ENCODE results near the gene TMEM176B.

The TMEM176B gene

DNA sequence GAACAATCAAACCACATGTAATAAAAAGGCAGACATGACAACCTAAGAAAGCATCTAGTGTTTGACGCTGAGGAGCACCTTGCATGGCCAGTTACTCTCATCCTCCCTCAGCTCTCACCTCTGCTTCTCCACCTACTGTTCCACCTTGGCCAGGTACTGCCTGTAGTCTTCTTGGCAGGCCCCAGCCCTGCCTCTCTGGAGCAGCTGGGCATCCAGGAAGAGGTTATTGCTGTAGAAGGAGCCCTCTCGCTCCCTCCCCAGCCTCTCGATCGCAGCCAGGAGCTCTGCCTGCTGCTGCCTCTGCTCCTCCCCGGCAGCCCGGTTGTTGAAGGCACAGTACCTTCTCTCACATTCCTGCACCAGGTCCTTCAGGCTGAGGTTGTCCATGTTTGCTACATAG, 53.2 kb downstream of the TMEM176B start:
- DNase-seq = no peak

DNA sequence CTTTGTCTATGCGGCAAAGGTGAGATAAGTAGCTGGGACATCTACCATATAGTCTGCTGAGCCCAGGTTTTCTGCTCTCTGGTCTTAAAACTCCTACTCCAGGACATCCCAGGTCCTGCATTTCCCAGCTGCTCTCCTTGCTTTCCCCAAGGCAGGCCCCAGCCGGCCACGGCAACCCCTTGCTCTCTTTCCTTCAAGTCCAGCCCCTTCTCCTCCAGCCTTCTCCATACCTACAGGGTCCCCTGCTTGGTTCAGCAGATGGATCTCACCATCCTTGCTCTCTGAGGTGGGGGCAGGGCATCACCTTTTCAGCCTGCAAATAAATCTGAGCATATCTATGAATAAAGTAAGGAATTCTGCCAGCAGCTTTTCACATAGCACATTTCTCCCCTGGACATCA, 54.3 kb downstream of the TMEM176B start:
- DNase-seq = no peak

DNA sequence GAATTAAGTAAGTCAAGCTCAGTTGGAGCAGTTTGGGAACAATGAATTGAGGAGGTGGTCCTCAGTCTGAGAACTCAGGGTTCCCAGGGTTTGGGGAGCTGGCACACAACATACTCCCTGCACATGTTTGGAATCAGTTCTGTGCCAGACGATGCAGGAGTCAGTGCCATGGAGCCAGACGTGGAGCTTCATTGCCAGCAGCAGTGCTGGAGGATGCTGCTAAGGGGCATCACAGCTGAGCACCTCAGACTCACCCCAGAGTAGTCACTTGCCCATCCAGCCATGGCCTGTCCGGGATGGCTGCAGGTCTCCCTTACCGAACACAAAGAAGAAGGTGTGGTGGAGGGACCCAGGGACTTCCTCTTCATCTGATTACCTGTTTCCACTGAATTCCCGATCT, 55.1 kb downstream of the TMEM176B start:
- no peak for DNase-seq

DNA sequence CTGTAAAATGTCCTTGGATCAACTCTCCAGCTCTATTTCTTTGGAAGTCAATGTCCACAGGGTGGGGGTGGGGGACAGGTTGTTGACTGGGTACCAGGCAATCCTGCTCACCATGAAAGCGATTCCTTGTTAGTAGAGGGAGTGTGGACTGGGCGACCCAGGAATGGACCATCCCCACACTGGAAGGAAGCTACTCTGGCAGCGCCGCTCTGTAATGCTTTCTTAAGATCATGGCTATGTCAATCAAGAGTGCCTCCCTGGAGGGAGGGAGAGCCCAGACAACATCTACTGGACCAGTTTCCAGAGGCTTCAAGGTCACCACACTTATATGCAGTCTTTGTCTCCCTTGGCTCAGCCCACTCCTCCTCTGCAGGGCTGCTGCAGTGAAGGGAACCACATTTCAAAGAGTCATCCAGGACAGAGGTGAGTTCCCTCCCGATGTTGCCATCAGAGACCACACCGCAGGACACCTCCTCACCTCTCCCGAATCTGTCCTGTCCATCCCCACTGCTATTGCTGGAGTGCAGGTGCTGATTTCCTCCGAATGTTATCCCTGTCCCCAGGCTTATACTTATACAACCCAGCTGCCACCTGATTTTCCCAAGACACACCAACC, 56.0 kb downstream of the TMEM176B start:
- DNase-seq = no peak

DNA sequence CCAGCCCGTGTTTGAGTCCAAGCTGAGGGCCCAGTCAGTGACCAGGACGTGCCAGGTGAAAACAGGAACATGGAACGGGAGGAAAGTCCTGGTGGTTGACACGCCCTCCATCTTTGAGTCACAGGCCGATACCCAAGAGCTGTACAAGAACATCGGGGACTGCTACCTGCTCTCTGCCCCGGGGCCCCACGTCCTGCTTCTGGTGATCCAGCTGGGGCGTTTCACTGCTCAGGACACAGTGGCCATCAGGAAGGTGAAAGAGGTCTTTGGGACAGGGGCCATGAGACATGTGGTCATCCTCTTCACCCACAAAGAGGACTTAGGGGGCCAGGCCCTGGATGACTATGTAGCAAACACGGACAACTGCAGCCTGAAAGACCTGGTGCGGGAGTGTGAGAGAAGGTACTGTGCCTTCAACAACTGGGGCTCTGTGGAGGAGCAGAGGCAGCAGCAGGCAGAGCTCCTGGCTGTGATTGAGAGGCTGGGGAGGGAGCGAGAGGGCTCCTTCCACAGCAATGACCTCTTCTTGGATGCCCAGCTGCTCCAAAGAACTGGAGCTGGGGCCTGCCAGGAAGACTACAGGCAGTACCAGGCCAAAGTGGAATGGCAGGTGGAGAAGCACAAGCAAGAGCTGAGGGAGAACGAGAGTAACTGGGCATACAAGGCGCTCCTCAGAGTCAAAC, 57.7 kb downstream of the TMEM176B start:
- DNase-seq = no peak
